NCI-H146 treated with DMSO at 0.1 percent for 48 hours (cell line): ENCODE data around the gene GPR25.

Source experiments
- DNase-seq: peaks from one replicate; lab custom pipeline; 2025; ENCODE audit not compliant: unreplicated experiment; lab: John Stamatoyannopoulos, UW

Gene GPR25

DNA sequence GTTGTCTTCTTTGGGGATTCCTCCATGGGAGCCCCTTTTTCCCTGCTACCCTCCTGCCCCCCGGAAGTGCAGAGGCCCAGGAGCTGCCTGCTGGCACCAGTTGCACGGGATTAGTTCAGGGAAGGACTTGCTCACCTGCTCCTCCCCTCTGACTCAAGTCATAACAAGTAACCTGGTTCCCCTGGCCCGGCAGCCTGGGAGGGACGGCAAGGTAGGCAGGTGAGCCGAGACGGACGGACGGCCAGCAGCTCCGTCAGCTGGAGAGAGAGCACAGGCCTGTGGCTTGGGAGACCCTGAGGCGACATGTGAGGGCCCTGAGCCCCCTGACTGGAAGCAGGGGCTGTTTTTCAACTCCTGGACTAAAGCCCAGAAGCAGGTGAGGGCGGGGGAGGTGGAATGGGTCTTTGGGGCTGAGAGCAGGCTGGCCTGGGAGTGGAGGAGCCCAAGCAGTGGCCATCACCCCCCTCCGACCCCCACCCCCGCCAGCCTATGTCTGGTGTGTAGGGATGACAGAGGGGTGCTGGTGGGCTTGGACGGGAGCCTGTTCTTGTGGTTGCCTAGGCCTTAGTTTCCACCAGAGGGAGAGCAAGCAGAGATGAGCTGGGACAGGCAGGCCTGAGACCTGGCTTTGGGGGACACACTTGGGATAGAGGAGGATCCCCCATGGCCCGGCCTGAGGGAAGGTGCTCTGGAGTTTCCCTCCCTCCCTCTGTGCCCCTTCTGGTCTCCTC is 22.1 kb downstream of the GPR25 start, which contains the start of gene INAVA:
Gene INAVA, plus strand, starts transcription at position 189 of the 731 bp plus-strand sequence. CDS start 3,501 bp downstream, outside the sequence.
- no peak for DNase-seq

DNA sequence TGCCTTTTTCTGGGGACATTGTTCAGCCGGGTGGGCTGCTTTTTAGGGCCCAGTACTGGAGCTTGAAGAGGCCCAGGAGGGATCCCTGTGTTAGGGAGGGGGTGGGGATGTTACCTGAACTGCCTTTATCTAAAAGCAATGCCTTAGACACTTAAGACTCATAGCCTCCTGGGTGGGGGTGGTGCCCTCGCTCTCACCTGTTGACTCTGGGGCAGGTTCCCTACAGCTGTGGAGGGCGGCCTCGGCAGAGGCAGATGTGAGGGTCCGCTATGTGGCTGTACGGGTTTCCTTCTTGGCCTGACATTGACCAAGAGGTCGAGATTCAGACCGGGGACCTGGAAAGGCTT is 22.6 kb downstream of the GPR25 start:
- DNase-seq: no peak

DNA sequence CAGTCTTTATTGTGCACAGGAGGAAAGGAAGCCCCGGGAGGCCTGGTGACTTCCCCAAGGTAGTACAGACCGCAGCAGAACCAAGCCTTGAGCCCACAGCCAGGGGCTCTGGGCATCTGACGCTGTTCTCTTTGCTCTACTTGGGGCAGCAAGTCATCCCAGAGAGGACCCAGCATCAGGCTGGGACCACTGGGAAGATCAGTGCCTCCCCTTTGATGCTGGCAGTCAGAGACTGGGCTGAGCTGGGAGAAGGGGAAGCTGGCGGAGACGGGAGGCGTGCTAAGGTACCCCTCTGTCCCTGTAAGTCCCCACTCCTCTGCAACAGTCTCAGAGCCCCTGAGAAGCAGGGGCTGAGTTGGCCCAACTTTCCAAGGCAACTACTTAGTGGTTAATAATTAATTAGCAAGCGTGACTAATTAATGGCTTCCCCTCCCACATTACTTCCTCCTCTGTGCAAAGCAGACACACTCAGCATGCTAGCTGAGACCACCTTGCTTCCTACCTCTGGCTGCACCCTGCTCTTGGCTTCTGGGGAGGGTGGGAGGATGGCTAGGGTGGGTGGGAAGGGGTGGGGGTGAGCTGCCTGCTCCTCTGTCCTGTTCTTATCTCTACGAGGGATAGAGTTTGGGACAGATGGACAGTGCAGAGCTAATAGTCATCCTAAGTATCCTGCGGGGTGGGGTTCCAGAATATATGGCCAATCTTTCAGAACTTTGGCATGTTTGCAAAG is 23.2 kb downstream of the GPR25 start:
- no peak for DNase-seq

DNA sequence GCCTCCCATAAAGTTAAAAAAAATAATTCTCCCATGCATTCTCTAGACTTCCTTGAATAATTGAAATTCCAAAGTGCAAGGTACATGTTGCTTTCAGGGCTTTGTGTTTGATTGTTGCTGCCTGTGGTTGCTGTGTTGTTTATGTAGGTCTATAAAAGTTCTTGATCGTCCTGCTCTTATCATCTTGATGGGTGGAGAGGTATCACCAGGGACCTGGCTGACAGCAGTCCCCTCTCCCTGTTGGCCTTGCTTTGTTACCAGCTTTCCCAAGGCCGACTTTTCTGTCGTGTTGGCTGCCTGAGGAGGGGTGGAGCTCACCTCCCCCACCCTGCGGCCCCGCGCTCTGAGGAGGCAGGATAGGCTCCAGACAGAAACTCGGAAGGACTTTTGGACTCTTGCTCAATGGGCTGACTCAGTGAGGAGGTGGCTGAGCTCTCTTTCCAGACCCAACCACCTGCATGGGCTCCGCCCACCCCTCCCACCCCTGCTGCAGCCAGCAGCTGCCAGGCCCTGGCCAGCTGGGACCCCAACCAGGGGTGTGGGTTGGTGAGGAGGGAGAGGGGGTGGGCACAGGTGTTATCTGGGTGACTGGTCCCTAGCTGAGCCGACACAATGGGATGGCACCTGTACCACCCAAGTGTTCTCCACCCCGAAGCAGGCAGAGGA is 23.9 kb downstream of the GPR25 start:
- no peak for DNase-seq

DNA sequence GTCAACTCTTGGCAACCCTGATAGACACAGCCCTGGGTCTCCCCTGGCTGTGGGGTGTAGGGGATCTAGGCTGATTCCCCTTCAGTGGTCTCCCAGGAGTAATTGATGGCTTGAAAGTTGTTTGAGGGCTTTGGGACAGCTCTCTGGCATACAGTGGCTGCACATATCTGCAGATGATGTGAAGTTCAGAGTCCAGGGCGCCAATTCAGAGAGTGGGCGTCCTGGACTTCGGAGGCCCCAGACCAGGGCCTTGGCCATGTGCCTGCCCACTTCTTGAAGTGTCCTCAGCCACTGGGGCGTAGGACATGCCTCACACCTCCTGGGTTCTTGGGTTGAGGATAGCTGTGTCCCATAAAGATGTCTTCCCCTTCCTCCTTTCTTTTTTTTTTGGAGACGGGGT is 24.5 kb downstream of the GPR25 start:
- no peak for DNase-seq

DNA sequence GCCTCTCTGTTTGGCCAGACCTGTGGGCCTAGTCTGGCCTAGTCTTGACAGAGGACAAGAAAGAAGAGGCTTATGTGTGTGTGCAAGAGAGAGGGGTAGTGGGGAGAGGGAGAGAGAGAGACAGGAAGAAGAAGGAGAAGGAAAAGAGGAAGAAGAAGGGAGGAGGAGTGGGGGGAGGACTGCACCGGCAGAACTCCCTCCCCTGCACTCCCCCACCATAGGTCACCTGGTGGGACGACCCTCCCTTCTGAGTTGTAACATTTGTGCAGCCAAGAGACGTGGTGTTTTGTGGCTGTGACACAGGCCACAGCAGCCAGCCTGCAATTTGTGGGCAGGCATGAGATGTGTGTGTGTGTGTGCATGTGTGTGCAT is 26.2 kb downstream of the GPR25 start:
- DNase-seq: no peak

DNA sequence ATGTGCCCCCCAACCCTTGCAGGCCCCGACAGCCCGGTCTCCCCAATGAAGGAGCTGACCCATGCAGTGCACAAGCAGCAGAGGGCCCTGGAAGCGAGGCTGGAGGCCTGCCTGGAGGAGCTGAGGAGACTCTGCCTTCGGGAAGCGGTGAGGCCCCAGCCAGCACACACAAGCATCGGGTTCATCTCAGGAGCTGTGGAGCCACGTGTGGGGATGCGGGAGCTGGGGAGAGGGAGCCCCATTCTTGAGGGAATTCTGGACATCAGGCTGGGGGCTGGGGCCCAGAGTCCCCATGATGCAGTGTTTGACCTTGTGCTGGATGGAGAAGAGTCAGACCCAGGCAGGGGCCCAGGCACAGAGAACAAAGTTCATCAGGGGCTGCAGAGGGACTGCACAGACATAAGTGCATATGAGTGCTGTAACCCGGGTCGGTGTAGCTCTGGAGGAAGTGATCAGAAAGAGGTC is 26.7 kb downstream of the GPR25 start:
- no peak for DNase-seq

DNA sequence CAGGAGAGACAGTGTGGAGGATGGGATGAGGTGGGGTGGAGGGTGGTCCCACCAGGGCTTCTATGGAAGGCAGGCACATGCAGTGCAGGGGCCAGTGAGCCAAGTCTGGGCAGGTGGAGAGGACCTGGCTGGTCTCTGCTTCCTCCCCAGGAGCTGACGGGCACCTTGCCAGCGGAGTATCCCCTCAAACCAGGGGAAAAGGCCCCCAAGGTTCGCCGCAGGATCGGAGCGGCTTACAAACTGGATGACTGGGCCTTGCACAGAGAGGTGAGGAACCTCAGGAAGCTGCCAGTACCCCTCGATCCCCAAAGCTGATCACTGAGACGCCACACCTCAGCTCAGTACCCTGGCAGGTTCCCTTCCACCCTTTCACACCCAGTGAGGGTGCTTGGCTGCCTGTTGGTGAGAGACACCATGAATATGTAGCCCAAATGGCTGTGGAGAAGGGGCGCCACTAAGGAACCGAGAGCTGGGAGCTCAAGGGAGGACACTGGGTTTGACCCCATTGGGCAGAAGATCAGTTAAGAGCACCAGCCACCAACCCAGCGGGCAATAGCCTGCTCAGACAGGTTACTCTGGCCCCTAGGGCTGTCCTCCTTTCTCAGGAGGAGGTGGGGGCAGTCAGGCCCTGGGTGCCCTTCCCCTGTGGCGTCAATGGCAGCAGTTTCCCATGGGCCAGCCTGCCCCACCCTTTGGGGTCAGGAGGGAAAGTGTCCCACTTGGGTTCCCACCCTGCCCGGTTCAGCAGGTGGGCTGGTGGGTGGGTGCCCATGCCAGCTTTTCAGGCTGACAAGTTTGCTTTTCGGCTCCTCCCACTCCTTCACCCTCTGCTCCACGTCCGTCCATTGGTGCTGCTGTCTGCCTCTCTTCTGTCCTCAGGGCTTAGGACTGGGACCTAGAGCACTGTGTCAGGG is 27.4 kb downstream of the GPR25 start:
- no peak for DNase-seq

DNA sequence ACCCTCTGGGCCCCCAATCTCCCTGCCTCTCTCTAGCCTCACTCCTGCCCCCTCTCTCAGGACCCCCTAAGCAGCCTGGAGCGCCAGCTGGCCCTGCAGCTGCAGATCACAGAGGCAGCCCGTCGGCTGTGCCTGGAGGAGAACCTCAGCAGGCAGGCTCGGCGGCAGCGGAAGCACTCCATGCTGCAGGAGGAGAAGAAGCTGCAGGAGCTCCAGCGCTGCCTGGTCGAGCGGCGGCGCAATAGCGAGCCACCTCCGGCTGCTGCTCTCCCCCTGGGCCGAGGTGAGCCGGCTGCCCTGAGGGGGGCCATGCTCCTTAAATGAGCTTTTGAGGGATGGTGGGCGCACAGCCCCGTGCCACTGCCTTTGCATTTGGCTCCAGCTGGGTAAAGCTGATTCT is 28.1 kb downstream of the GPR25 start:
- no peak for DNase-seq

DNA sequence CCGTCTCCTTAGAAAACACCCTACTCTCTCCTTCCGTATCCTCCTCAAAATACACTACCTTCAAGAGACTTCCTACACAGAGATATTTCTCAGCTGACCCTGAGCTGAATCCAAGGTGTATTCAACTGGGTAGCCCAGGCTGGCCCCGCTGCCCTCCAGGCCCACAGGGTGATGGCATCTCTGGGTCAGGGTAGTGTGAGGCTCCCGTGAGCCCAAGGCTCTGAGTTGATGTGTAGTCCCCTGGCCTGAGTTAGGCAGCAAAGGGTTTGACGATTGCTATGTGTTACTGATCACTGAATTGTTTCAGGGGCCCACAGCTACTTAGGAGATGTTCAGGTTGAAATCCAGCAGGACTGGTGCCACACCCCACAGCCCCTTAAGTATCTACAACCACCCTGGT is 28.6 kb downstream of the GPR25 start:
- no peak for DNase-seq

DNA sequence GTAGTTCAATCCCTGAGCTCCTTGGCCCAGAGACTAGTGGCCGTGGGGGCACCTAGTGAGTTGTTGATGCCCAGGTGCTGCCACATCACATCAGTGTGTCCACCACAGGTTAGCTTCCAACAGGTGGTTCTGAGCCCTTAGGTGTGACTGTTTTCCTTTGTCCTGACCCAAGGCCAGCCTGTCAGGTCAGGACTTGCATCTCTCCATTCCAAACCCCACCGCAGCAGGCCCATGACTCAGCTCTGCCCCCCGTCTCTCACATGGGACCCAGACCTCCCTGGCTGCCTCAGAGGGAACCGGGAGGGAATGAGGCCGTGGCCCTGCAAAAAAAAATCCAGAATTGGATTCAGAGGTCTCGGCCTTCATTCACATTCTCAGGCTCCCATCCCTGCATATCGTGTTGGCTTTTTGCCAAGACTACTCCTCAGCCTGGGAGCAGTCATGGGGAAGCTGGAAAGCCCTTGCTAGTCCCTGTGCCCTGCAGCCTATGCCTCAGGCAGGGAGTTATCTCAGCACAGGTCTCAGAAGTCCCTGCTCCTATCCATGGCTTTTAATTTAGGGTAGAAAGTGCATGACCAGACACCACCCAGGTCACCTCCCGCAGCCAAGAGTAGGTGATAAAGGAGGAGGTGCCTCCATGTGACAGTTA is 29.1 kb downstream of the GPR25 start:
- DNase-seq: no peak

DNA sequence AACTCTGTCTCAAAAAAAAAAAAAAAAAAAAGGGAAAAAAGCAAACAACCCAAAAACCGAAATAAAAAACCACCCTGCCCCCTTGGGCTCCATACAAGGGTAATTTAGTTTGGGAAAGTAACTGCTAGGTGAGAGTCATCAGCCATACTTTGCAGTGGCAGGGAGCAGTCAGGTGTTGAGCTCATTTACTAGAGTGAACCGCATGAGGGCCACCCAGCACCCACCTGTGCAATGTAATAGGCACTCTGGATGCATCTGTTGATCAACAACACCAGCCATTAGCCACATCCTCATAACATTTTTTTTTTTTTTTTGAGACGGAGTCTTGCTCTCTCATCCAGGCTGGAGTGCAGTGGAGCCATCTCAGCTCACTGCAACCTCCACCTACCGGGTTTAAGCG is 31.0 kb downstream of the GPR25 start:
- no peak for DNase-seq

DNA sequence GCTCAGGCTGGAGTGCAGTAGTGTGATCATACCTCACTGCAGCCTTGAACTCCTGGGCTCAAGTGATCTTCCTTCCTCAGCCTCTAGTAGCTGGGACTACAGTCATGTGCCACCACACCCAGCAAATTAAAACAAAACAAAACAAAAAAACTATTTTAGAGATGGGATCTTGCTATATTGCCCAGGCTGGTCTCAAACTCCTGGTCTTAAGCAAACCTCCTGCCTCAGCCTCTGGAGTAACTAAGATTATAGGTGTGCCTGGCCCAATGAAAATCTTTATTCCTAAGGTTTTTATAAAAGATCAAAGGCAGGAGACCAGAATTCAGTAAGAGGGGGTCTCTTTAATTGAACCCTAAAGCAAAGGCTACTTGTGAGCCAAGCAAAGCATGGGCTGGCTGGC is 32.0 kb downstream of the GPR25 start:
- DNase-seq: no peak

DNA sequence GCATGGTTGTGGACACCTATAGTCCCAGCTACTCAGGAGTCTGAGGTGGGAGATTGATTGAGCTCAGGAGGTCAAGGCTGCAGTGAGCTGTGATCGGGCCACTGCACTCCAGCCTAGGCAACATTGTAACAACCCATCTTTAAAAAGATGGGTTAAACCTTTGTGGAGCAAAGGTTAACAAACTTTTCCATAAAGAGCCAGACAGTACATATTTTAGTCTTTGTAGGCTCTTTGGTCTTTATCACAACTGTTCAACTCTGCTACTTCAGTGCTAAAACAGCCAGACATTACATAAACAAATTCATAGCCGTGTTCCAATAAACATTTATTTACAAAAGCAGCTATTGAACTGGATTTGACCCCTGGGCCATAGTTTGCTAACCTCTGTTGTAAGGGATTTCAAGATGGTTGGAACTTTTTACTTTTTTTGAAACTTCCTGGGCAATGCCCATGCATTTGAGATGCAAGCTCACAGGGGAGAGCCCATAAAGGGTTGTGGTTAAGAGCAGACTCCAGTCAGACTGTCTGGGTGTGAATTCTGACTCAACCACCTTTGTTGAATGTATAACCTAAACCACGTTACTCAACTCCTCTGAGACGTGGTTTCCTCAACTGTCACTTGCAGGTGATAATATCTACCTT is 32.8 kb downstream of the GPR25 start:
- no peak for DNase-seq

DNA sequence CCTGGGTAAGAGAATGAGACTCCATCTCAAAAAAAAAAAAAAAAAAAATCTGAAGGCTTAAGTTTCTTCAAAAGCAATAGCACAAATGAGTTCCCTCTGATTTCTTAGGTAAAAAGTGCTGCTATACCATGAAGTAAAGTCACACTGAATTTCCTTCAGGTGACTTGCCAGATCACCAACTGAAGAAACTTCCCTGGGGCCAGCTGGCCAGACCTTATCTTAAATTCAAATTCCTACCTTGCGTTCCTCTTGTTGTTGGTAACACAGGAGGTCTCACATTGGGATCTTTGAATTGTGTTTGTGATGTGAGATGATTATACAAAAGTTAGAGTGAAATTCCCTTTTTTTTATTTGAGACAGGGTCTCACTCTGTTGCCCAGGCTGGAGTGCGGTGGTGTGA is 33.7 kb downstream of the GPR25 start:
- DNase-seq: no peak

DNA sequence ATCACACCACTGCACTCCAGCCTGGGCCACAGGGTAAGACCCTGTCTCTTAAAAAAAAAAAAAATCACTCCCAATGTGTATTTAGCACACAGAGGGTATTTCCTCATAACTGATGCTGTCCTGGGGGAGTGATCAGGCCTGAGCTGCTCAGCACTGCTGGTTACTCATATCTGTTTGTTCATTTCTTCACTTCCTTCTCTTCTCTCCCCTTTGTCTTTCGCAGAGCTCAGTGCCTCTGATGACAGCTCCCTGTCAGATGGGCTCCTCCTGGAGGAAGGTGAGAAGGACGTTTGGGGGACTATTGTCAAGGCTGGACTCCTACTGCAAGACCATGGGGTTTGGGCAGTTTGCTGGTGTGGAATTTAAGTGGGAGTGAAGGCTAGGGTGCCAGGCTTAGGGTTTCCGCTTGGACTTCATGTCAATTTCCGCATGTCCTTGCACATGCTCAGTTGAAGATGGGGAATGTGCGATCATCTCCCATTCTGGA is 34.9 kb downstream of the GPR25 start:
- DNase-seq: no peak

DNA sequence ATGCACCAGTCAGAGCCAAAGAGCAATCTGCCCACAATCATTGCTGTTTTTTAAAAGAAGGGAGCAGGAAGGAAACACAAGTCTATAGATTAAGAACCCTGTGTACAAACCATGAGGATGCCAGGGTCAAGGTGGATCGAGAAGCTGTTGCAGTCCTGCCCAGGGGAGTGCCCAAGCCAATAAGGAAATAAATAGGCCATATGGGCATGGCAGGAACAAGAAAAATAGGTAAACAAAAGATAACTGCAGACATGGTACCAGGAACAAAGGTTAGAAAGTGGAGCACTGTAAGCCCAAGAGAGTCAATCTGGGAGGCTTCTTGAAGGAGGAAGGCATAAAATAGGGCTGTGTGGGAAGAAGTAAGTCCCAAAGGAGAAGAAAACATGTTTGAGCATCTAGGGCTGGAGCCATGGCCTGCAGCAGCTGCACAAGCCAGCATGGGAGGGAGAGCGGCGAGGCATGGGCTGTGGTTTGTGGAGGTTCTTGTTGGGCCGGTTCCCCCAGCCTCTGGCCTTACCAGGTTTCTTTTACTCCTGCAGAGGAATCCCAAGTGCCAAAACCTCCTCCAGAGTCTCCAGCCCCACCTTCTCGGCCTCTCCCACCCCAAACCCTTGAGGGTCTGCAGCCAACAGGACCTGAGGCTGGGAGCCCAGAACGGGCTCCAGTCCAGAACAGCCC is 35.5 kb downstream of the GPR25 start:
- no peak for DNase-seq

DNA sequence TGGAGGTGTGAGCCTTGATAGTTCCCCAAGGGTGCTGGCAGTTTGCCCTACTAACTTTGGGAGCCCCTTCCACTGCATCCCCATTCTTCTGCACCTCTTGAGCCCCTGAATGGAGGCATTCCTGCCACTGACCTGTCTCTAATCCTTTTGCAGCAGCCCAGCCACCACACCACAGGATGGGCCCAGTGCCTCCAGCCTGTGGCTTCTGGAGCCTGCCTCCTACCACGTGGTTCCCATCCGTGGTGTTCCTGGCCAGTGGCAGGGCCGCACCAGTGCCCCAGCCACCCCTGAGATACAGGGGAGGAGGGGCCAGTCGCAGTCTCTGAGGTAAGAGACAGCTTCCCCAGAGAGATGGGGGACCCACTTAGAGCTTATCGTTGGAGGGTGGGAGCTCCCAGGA is 36.3 kb downstream of the GPR25 start:
- no peak for DNase-seq

DNA sequence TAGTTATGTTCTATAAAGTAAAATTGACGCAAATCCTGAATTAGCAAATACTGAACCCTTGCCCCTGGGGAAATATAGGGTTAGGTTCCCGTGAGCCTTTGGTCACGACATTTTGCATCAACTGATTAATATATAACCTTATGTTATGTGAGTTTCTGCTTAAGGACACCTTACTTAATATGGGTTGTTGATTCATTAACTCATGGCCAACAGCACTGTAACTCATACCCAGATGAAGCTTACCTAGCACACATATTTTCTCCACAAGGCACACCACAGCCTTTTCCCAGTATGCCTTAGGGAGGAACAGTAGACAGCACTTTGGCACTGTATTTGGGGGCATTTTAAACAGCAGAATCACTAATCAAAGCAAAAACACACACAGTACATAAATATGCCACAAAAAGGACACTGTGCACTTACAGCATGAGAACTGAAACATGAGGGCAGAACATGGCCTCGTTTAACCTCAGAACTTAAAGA is 37.0 kb downstream of the GPR25 start:
- no peak for DNase-seq
